Measurements from ENCODE around the gene GOLGA3. TPM values are rescaled to one million over a fixed set of nuclear protein-coding genes. Genes with fewer than 3 reads are reported as not detected.
"Not testable (repeated sequence)": the region's sequence is repeated elsewhere in the genome, so short reads cannot be mapped to it uniquely, and the experiment has no call there.

Gene GOLGA3
- polyA plus RNA-seq, 4 donors = 25.1 to 35.3 (median 29.9) TPM

DNA sequence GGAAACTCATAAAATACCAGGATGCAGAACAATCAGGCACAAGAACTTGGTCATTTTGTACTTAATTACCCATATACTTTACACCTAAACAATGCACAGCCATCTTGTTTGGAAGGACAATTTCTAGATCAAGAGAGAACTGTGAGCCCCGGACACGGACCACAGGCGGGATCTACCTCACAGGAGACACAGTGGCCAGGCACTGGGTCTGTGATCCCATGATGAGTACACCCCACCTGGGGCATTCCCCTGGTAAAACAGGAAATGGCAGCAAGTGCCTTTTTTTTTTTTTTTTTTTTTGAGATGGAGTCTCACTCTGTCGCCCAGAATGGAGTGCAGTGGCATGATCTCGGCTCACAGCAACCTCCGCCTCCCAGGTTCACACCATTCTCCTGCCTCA lies 15.2 kb downstream of the GOLGA3 start:
- DNase-seq (ENCODE audit: low read depth in 4 of 4, low spot score in 3 of 4) = no peak

DNA sequence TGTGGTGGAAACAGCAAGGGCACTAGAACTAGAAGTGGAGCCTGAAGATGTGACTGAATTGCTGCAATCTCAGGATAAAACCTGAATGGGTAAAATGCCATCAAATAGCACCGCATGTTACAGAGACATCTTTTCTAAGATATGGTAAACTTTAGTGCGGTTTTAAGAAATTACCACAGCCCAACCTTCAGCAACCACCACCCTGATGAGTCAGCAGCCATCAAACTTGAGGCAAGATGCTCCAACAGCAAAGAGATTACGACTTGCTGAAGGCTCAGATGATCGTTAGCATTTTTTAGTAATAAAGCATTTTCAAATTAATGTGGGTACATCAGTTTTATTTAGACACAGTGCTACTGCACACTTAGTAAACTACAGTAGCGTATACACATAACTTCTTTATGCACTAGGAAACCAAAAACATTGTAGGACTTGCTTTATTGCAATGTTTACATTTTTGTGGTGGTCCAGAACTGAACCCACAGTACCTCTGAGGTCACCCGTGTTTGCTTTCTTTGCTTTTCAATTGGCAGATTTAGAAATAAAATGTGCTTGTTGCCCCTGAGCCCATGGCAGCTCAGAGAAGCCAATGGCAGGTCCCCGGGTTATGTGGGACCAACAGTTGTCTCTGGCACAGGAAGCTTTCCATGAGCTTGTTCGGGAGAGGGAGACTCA lies 15.9 kb downstream of the GOLGA3 start:
- no peak for DNase-seq (ENCODE audit: low read depth in 4 of 4, low spot score in 3 of 4)

DNA sequence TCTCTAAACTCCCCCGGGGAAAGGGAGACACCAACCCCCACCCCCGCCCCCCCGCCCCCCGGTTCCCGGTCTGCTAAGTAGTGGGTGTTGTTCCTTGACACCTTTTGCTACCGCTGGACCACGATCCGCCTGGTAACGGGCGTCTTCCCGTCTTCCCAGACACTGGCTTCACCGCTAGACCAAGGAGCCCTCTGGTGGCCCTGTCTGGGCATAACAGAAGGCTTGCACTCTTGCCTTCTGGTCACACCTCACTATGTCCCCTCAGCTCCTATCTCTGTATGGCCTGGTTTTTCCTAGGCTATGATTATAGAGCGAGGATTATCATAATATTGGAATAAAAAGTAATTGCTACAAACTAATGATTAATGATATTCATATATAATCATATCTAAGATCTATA lies 19.3 kb downstream of the GOLGA3 start:
- DNase-seq (ENCODE audit: low read depth in 4 of 4, low spot score in 3 of 4) = not testable (repeated sequence)

DNA sequence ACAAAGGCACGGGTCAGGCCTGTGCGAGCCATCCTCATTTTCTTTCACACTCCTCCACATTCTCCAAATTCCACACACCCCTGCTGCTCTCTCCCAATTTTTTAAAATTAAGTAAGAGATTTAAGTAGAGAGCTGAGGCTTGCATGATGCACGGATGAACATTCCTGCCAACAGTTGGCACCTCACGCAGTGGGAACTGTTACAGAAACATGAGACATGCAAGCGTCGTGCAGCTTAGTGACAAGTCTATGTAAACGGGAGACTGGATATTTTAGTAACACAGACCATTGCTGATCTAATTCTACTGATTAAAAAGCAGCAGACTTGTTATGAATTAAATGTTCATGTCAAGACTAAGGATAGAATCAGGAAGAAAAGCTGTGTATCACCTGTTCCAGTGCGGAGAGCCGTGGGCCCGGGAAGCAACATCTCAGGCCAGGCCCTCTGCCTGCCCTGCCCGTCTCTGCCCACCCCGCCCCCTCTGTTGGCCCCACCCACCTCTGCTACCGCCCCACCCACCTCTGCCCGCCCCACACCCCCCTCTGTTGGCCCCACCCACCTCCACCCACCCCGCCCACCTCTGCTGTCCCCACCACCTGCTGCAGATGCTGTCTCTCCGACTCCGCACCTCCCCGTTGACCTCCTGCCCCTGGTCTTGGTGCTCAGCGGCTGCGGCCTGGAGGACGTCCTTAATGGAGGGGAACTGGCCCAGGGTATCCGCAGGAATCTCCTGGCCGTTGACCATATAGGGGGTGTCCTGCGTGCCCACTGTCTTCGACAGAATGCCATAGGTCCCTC lies 21.2 kb downstream of the GOLGA3 start:
- DNase-seq (ENCODE audit: low read depth in 4 of 4, low spot score in 3 of 4) = no peak

DNA sequence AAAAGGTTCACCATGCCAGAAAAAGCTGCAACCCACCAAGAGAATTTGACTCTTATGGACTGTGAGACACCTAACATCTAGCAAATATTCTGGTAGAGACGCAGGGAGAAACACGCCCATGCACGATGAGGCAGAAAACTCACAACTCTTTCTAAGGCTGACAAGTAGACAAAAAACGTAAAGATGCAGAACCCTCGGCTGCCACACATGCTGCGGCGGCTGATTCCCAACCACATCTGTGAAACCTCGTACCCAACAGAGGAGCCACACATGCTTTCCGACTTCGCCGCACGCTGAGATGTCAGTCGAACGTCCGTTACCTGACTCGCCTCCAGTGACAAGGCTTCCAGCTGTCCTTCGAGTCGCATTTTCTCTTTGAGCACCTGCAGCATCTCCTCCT lies 21.8 kb downstream of the GOLGA3 start:
- DNase-seq (ENCODE audit: low read depth in 4 of 4, low spot score in 3 of 4) = no peak

DNA sequence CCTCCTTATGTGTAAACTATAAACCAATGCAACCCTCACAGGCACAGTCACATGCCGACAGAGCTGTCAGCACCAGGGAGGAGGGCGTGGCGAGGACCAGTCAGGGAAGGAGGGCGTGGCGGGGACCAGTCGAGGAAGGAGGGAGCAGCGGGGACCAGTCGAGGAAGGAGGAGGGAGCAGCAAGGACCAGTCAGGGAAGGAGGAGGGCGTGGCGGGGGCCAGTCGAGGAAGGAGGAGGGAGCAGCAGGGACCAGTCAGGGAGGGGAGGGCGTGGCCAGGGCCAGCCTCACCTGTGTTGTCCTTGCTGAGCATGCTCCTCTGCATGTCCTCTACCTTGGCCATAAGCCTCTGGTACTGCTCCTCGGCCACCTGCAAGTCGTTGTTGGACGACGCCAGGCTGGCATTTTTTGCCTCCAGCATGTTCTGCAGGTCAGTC lies 24.2 kb downstream of the GOLGA3 start:
- DNase-seq (ENCODE audit: low read depth in 4 of 4, low spot score in 3 of 4) = no peak

DNA sequence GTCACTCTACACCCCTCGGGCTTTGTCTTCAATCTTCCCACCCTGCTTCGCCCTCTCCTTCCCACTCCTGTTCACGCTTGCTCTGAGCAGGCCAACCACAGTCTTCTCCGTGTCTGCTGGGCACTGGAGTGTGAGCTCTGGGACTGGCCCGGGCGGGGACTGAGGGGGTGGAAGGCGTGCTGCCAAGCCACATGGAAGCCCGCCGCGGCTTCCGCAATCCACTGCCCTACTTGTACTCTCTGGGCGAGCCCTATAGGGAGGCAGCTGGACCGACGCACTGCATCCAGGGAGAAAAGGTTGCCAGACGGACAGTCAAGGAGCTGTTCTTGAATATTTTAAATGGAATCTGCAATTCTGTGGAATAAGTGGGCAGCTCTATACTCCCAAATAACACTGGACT lies 24.8 kb downstream of the GOLGA3 start:
- DNase-seq (ENCODE audit: low read depth in 4 of 4, low spot score in 3 of 4) = no peak

DNA sequence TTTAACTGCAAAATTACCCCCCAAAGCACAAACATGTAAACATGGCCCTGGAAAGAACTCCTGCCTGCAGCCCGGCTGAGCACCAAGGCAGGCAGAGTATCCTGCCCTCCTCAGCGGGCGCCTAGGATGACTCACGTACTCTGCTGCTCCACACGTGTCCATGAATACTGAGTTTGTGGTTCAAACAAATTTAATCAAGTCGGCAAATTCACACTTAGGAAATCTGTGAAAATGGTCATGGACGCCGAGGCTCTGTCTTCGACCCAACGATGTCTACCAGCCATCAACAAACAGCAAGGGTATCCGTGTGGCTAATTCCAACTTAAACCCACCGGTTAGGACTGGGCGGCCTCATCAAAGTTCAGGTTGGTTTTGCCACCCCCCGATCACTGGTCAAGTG lies 25.5 kb downstream of the GOLGA3 start:
- DNase-seq (ENCODE audit: low read depth in 4 of 4, low spot score in 3 of 4) = no peak

DNA sequence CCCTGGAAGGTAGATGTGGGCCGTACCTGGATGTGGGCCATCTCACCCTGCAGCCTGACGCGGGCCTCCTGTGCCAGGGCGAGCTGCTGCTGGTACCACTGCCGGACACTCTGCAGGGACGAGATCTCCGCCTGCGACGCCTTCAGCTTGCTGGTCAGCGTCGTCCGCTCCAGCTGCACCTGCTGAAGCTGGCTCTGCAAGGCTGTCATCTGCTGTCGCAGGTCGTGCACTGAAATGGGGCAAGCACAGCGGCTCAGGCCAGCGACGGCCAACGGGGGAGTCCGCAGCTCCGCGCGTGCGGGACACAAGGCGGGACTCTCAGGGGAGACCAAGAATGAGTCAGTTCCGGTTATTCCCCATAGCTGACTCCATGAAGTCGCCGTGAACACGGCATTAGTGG lies 26.9 kb downstream of the GOLGA3 start:
- DNase-seq (ENCODE audit: low read depth in 4 of 4, low spot score in 3 of 4) = no peak

DNA sequence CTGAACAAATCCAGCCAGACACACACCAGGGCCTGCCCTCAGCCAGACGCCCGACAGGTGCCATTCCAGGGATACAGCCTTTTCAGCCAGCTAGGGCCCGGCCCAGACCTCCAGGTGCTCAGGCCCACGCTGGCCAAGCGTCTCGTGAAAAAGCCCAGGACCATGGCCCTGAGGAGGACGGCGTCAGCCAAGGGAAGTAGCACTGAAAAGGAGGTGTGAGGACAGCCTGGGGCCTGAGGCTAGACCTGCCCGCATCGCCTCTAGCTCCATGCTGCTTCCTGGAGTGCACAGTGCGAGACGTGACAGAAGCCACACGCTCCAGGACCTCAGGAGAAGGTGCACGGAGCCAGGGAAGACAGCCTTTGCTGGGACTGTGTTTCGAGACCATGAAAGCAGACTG lies 29.8 kb downstream of the GOLGA3 start:
- DNase-seq (ENCODE audit: low read depth in 4 of 4, low spot score in 3 of 4) = no peak

DNA sequence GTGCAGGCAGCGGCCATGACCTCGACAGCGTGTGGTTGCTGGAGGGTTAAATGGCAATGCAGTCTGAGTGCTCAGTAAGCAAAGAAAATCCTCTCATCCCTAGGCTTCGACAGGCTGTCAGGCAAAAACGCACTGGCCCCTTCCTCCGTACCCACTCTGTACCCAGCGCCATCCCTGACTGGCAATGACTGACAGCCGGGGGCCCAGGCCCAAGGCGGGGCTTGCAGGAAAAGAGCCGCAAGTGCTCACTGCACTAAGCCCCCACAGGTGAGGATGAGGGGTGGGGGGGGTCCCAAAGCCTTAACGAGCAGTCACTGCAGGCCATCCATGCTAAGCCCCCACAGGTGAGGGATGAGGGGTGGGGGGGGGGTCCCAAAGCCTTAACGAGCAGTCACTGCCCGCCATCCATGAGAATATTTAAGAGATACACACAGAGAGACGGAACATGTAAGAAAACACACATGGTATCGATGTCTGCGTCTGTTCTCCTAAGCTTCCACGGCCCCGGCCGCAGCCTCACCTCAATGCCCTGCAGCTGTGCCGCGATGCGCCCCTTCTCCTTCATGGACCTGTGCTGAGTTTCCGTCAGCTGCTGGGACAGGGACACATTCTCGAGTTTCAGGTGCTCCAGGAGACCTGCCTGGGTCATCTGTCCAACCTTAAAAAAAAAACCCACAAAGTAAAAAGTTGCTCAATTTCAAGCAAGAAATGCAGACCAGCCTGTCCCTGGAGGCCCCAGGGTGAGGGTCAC lies 30.7 kb downstream of the GOLGA3 start:
- no peak for DNase-seq (ENCODE audit: low read depth in 4 of 4, low spot score in 3 of 4)

DNA sequence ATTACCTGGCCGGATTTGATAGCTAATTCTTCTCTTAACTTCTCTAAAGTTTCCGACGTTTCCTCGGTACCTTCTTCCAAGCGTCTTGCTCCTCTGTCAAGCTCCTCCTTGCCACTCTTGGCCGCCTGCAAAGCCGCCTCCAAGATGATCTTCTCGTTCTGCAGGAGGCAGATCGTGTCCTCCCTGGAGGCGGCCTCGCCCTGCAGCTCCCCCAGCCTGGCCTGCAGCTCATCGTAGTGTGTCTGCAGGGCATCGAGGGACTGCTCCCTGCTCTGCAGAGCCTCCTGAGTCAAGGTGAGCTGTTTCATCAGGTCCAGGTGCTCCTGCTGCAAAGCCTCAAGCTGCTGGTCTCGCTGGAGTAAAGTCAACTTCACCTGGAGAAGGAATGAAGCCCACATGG lies 32.8 kb downstream of the GOLGA3 start:
- DNase-seq (ENCODE audit: low read depth in 4 of 4, low spot score in 3 of 4) = no peak

DNA sequence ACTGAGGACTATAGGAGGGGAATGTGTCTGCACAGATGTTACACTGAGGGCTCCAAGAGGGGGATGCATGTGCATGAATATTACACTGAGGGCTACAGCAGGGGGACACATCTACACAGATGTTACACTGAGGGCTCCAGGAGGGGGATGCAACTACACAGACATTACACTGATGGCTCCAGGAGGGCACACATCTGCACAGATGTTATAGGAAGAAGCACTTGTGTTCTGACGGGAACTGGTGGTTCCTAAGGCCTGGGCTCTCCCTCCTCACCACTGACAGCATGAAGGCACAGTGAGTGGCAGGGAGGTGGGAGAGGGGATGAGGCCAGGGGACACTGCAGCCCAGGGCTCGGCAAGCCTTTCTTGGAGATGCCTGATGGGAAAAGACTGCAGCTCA lies 36.7 kb downstream of the GOLGA3 start:
- DNase-seq (ENCODE audit: low read depth in 4 of 4, low spot score in 3 of 4) = not testable (repeated sequence)

DNA sequence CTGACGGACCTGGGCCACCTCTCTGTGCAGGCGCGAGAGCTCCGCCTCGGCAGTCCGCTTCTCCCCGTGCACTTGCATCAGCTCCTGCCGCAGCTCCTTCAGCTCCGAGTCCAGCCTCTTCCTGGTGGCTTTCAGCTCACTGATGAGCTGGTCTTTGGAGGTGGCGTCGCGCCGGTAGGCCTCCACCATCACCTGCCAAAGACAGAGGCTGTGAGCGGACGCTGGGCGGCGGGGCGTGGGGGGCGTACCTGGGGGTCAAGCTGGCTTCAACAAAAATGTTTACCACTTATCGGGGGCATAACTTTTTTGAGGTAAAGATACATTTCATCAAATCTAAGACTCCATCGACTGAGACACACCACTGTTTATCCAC lies 39.6 kb downstream of the GOLGA3 start:
- no peak for DNase-seq (ENCODE audit: low read depth in 4 of 4, low spot score in 3 of 4)

DNA sequence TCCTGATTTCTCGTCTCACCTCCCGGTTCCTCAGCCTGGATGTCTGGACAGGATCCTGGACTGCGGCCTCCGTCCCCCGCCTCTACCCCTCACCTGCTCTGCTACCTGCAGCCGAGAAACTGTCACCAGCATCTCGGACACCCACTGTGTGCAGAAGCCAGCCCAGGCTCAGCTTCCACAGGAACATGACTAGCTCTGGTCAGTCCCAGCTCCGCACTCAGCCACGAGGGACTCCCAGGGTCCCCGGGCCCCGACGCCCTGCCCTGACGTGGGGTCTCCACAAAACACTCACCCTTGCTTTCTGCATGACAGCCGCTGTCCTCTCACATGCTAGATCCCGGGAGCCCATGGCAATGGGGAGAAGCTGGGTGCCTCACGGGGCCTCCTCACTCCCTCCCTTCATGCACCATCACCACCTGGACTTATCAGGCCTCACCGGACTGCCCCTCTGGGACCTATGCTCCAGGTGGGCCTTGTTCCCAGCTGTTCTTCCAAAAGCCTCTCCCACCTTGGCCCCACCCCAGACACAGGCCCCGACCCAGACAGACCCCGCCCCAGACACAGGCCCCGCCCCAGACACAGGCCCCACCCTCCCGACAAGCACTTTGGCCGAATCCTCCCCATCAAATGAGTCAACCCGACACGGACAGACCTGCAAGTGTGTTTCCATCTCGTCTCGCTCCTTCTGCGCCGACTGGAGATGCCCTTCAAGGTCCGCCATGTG lies 40.1 kb downstream of the GOLGA3 start:
- DNase-seq (ENCODE audit: low read depth in 4 of 4, low spot score in 3 of 4) = no peak

DNA sequence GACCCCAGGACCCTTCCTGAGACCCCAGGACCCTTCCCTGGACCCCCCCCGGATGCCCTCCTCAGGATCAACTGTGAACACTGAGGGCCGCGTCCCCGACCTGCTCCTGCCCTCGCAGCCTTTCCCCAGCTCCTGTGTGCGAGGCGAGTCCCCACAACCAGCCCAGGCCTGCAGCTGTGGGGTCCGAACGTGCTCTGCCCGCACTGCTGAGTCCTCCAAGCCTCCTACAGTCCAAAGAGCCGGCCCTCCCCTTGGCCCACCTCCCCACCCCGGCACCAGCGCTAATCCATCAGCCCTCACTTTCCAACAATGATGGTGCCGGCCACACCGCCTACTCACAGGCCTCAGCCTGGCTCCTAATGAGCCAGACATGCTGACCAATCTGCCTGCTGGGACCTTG lies 40.8 kb downstream of the GOLGA3 start:
- DNase-seq (ENCODE audit: low read depth in 4 of 4, low spot score in 3 of 4) = no peak

DNA sequence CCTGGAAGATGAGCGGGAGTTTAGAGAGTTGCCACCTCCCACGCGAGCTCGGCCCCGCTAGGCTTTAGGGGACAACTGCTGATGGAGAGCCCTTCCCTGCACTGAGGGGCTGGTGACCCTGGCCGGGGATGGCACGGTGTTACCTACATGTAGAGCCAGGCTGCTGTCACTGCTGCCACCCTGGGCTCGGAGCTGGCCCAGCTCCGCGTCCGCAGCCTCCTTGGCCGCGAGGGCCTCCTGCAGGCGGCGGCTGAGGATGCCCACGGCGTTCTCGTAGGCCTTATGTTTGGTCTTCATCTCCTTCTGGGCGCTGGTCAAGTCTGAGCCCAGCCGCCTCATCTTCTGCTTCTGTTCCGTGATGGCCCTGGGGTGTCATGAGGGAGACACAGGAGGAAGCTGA lies 42.5 kb downstream of the GOLGA3 start:
- no peak for DNase-seq (ENCODE audit: low read depth in 4 of 4, low spot score in 3 of 4)

DNA sequence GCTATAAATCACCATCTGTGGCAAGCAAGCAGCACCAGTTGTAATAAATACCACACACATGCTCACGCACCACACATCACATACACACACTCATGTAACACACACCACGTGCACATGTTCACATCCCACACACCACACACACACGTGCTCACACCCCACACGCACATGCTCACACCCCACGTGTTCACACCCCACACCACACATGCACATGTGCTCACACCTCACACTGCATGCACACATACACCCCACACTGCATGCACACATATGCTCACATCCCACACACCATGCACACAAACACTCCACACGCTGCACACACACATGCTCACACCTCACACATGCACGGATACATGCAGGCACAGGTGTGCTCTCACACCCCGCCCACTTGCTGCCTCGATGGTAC lies 44.1 kb downstream of the GOLGA3 start:
- no peak for DNase-seq (ENCODE audit: low read depth in 4 of 4, low spot score in 3 of 4)

DNA sequence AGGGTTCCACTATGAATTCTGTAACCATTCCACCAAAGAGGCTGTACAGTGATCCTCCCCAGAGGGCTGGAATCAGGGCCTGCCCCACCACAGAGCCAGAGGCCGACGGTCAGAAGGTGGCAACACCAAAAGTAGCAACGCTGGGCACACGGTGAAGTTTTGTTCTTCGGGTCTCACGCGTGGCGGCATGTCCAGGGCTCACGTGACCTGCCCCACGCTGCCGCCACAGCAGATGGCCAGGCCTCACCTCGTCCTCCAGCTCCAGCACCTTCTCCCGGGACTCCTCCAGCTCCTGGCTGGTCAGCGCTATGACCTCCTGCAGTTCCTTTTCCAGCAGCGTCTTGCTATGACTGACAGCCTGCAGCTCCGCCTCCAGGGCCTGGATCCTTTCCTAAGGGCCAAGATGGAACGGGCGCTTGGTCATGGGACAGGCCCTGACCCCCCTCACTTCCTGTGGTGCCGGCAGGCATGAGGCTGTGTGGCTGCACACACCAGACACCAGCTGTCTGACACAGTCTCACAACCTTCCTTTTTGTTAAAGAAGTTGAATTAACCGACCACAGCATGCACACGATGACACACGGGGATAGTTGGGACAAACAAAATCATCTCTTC lies 44.6 kb downstream of the GOLGA3 start:
- no peak for DNase-seq (ENCODE audit: low read depth in 4 of 4, low spot score in 3 of 4)

DNA sequence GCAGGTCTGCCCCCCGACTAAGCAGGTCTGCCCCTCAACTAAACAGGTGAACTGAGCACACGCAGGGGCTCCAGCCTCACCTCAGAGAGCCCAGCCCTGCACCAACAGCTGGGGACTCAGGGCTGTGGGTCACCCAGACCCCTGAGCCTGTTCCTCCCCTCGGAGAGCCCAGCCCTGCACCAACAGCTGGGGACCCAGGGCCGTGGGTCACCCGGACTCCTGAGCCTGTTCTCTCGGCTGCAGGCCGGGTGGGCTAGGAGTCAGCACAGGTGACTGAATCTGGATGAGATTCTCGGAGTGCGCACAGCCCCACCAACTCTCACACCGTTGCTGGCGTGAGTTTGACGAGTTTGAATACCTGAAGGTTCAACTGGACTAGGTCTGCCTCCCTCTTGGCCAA lies 46.7 kb downstream of the GOLGA3 start:
- no peak for DNase-seq (ENCODE audit: low read depth in 4 of 4, low spot score in 3 of 4)
